Loucy (cell line): ENCODE data around the gene ATG16L1.

Source experiments
- CTCF ChIP-seq: fragments of 200-600 bp; sonication (generic); conservative IDR thresholded peaks from 2 replicates; pipeline ENCODE4 v1.5.1; 2014; ENCODE audit warnings: mild to moderate bottlenecking, antibody characterized with exemption, low read length
- EZH2phosphoT487 ChIP-seq: fragments of 200-600 bp; IDR thresholded peaks from 2 replicates; pipeline ENCODE4 v1.6.1; 2018; ENCODE audit warnings: antibody characterized with exemption, mild to moderate bottlenecking, moderate library complexity, borderline replicate concordance

- TF ChIP-seq CTCF (no peak), EZH2phosphoT487 (no peak)
Measured at GRCh38 chr2:233290051-233290845, 38.8 kb downstream of the ATG16L1 start.
